ENCODE data around the gene ZNF239. TPM values are rescaled to one million over a fixed set of nuclear protein-coding genes. Genes with fewer than 3 reads are reported as not detected.
"Not testable (repeated sequence)": the region's sequence is repeated elsewhere in the genome, so short reads cannot be mapped to it uniquely, and the experiment has no call there.

The ZNF239 gene
- polyA plus RNA-seq, 4 donors, result 10.0 to 16.3 (median 12.6) TPM

DNA sequence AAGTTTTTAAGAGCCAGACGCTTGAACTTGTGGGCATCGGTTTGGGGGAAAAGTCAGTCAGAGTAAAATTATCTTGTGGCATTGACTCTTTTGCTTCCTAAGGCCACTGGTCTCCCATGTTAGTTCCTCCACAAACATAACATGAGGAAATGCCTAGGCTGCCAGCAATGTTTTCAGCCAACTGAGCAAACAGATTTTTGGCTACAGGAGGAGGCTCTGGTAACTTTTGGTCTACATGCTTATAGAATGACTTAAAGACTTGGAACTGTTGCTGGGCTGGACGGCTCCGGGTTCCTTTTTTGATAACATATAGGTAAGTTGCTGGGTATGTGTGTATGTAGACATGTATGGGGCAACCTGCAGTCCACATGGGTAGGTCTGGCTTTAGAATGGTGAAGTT is 9.6 kb upstream of the ZNF239 start:
- no peak for DNase-seq (ENCODE audit: low read depth in 4 of 4, low spot score in 3 of 4)

DNA sequence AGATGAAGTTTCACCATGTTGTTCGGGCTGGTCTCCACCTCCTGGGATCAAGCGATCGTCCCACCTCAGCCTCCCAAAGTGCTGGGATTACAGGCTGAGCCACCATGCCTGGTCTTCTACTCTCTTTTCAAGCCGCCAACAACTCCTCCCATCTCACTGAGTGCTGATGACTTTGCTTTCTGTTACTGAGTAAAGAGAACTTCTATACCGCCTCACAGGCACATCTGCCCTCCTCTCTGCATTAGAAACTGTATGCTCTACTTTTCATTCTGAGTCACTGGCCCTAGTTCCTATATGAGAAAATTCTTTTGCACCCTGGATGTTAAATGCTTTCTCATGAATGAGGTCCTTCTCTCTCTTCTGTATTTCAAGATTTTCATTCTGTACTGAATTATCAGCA is 2.2 kb upstream of the ZNF239 start:
- DNase-seq (ENCODE audit: low read depth in 4 of 4, low spot score in 3 of 4), result no peak

GRCh38 chr10:43576062-43576461 is 1.6 kb upstream of the ZNF239 start:
- DNase-seq (ENCODE audit: low read depth in 4 of 4, low spot score in 3 of 4), result no peak

GRCh38 chr10:43574906-43575305 is 490 bp upstream of the ZNF239 start:
- DNase-seq (ENCODE audit: low read depth in 4 of 4, low spot score in 3 of 4), result no peak

DNA sequence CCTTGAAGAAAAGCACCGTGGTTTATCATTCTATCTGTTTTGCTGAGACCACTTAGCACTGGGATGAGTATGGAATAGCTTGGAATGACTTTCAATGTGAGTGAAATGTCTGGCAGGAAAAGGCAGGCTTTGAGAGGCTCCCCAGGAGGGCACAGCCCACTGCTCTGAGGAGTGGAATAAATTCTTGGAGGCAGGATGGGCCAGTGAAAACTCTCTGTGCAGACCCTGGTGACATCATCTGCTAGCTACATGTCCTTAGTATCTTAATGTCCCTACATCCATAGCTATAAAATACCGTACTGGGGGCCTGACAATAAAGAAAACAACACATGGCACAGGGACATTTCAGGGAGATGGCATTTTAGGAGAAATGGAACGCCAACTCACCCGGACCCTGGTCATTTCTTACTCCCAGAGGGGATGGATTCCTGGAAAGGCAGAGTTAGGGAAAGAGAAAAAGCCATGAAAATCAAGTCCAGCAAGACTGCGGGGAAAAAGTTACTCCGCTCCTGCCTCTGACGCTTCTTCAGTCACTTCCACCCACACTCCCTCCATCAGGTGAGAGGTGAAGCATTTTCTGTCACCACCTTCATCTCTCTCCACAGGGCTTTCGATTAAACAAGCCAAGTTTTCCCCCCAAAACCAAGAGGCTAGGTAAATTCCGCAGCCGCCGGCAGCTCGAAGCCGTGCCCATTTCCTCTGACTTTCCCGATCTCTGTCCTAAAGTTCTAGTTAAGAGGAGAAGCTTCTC is 991 bp downstream of the ZNF239 start:
- DNase-seq (ENCODE audit: low read depth in 4 of 4, low spot score in 3 of 4), result no peak

GRCh38 chr10:43570971-43571370 is 3.4 kb downstream of the ZNF239 start:
- DNase-seq (ENCODE audit: low read depth in 4 of 4, low spot score in 3 of 4), result no peak

GRCh38 chr10:43569681-43570080 is 4.7 kb downstream of the ZNF239 start:
- no peak for DNase-seq (ENCODE audit: low read depth in 4 of 4, low spot score in 3 of 4)

DNA sequence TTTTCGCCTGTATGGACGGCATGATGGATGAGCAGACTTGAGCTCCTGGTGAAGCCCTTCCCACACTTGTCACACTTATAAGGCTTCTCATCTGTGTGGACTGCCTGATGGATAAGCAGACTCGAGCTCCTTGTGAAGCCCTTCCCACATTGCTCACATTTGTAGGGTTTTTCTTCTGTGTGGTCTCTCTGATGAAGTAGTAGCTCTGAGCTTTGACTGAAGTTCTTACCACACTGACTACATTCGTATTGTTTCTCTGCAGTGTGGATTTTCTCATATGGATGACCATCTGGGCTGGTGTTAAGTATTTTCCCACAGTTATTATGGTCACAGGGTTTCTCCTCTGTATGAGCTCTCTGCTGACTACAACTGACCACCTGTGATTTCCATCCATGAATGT is 17.2 kb downstream of the ZNF239 start:
- no peak for DNase-seq (ENCODE audit: low read depth in 4 of 4, low spot score in 3 of 4)

DNA sequence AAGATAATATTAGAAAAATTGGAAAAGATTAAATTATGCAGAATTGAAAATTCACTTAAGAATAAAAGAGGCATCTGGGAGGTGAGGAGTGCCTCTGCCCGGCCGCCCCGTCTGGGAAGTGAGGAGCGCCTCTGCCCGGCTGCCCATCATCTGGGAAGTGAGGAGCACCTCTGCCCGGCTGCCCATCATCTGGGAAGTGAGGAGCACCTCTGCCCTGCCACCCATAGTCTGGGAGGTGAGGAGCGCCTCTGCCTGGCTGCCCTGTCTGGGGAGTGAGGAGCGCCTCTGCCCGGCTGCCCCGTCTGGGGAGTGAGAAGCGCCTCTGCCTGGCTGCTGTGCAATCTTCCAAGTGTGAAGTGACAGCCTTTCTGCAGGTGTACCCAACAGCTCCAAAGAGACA is 30.7 kb downstream of the ZNF239 start:
- not testable (repeated sequence) for DNase-seq (ENCODE audit: low read depth in 4 of 4, low spot score in 3 of 4)

GRCh38 chr10:43524434-43525247 is 49.8 kb downstream of the ZNF239 start:
- no peak for DNase-seq (ENCODE audit: low read depth in 4 of 4, low spot score in 3 of 4)

Other genes starting within 250 kb of the ZNF239 start
- 1 to 10 TPM in 1 of 4 donors, not detected in 3; 2.2 TPM for gene FXYD4, start 203.0 kb downstream of the ZNF239 start, polyA plus RNA-seq (ENCODE audit: insufficient read length in 4 of 4)
- gene HNRNPF, start 165.4 kb downstream of the ZNF239 start, polyA plus RNA-seq (ENCODE audit: insufficient read length in 4 of 4), result 100 to 1,000 TPM; 215 to 239 (median 232) TPM
- 10 to 100 TPM; 10.4 to 12.6 (median 11.6) TPM for gene ZNF487, start 137.5 kb downstream of the ZNF239 start, polyA plus RNA-seq (ENCODE audit: insufficient read length in 4 of 4)
- 1 to 10 TPM; 4.3 to 5.4 (median 4.7) TPM for gene ZNF485, start 31.8 kb upstream of the ZNF239 start, polyA plus RNA-seq (ENCODE audit: insufficient read length in 4 of 4)
- 10 to 100 TPM; 56.6 to 74.2 (median 69.1) TPM for gene ZNF32, start 74.3 kb upstream of the ZNF239 start, polyA plus RNA-seq (ENCODE audit: insufficient read length in 4 of 4)

Data from right renal pelvis (tissue), 4 donors.